ENCODE data around the gene ZNF622. TPM values are rescaled to one million over a fixed set of nuclear protein-coding genes. Genes with fewer than 3 reads are reported as not detected.

The ZNF622 gene
- total RNA-seq, 2 donors from 2014 or later = 11.8 to 27.6 TPM

GRCh38 chr5:16505904-16506303, 40.3 kb upstream of the ZNF622 start:
- H3K36me3 ChIP-seq = no peaks in the 10 kb centered on the region
- H3K9me3 ChIP-seq = no peaks in the 10 kb centered on the region
- H3K27ac ChIP-seq = no peak overlapping the region
- no peaks in the 10 kb centered on the region for H3K27me3 ChIP-seq (replicated peaks; ENCODE audit: insufficient read depth)
- no peak for TF ChIP-seq CTCF (IDR thresholded peaks at IDR 0.05)
- no peak for ATAC-seq (ENCODE audit: insufficient number of reproducible peaks, low FRiP score, low read depth)
- peaks cover 15 to 27% of the 10 kb centered on the region in 2 donors for H3K4me1 ChIP-seq (ENCODE audit: control insufficient read depth in 1 of 2, low read depth in 2 of 2)
- no peak overlapping the region for H3K4me3 ChIP-seq
- no peak for DNase-seq (ENCODE audit: low spot score)

- no peak for DNase-seq (ENCODE audit: low spot score)
- H3K4me3 ChIP-seq = no peak overlapping the region
- H3K27me3 ChIP-seq (replicated peaks; ENCODE audit: insufficient read depth) = no peaks in the 10 kb centered on the region
- peaks cover 15 to 27% of the 10 kb centered on the region in 2 donors for H3K4me1 ChIP-seq (ENCODE audit: control insufficient read depth in 1 of 2, low read depth in 2 of 2)
- no peaks in the 10 kb centered on the region for H3K36me3 ChIP-seq
- no peak for TF ChIP-seq CTCF (IDR thresholded peaks at IDR 0.05)
- ATAC-seq (ENCODE audit: insufficient number of reproducible peaks, low FRiP score, low read depth) = no peak
- no peak overlapping the region for H3K27ac ChIP-seq
- no peaks in the 10 kb centered on the region for H3K9me3 ChIP-seq
These were observed 39.7 kb upstream of the ZNF622 start for GRCh38 chr5:16505140-16505891.

- H3K9me3 ChIP-seq = no peaks in the 10 kb centered on the region
- no peak for TF ChIP-seq CTCF (IDR thresholded peaks at IDR 0.05)
These were observed 39.0 kb upstream of the ZNF622 start for GRCh38 chr5:16504571-16504970.

GRCh38 chr5:16502866-16503265, 37.3 kb upstream of the ZNF622 start:
- DNase-seq (ENCODE audit: low spot score) (no peak), ATAC-seq (ENCODE audit: insufficient number of reproducible peaks, low FRiP score, low read depth) (no peak)
- no peaks in the 10 kb centered on the region for H3K36me3 ChIP-seq
- H3K4me1 ChIP-seq (ENCODE audit: control insufficient read depth in 1 of 2, low read depth in 2 of 2) = peaks cover 3 to 10% of the 10 kb centered on the region in 2 donors
- no peaks in the 10 kb centered on the region for H3K27me3 ChIP-seq (replicated peaks; ENCODE audit: insufficient read depth)
- H3K9me3 ChIP-seq = no peaks in the 10 kb centered on the region
- H3K27ac ChIP-seq = no peak overlapping the region
- no peak overlapping the region for H3K4me3 ChIP-seq
- no peak for TF ChIP-seq CTCF (IDR thresholded peaks at IDR 0.05)

More at GRCh38 chr5:16504571-16504970, 39.0 kb upstream of the ZNF622 start:
- no peak overlapping the region for H3K4me3 ChIP-seq
- DNase-seq (ENCODE audit: low spot score) (no peak), ATAC-seq (ENCODE audit: insufficient number of reproducible peaks, low FRiP score, low read depth) (no peak)
- H3K4me1 ChIP-seq (ENCODE audit: control insufficient read depth in 1 of 2, low read depth in 2 of 2) = peaks cover 15 to 24% of the 10 kb centered on the region in 2 donors
- H3K27me3 ChIP-seq (replicated peaks; ENCODE audit: insufficient read depth) = no peaks in the 10 kb centered on the region
- H3K36me3 ChIP-seq = no peaks in the 10 kb centered on the region
- H3K27ac ChIP-seq = no peak overlapping the region

- TF ChIP-seq CTCF (IDR thresholded peaks at IDR 0.05) = no peak
- H3K4me1 ChIP-seq (ENCODE audit: control insufficient read depth in 1 of 2, low read depth in 2 of 2) = no peaks in the 10 kb centered on the region
- ATAC-seq (ENCODE audit: insufficient number of reproducible peaks, low FRiP score, low read depth) (no peak), DNase-seq (ENCODE audit: low spot score) (no peak)
- no peak overlapping the region for H3K27ac ChIP-seq
- H3K4me3 ChIP-seq = no peak overlapping the region
- no peaks in the 10 kb centered on the region for H3K36me3 ChIP-seq
- H3K27me3 ChIP-seq (replicated peaks; ENCODE audit: insufficient read depth) = no peaks in the 10 kb centered on the region
- peaks cover 8% of the 10 kb centered on the region for H3K9me3 ChIP-seq
These were observed 34.4 kb upstream of the ZNF622 start for GRCh38 chr5:16500024-16500423.

Measured in thoracic aorta (tissue), 2 donors.